ENCODE measurements around the gene PNLIPRP1.

The PNLIPRP1 gene

DNA sequence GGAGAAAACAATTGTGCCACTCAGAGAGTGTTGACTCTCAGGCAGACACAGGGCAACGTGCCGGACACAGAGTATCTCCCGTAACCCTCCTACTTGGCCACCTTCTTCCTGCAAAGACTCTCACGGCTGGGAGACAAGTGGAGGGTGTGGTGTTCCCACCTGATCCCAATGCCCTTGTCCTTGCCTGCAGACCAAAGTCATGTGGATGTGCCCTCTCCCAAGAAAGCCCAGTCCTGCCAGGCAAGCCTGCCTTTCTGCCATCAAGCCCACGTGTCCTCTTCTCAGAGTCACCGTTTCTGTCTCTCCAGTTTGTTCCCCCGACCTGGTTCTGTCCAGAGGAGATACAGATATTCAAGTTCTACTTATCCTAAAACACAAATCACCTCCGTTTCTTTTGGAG lies 30.7 kb downstream of the PNLIPRP1 start (continued):
- TF ChIP-seq BACH2 (CRISPR knock-in tag; IDR thresholded peaks at IDR 0.05; ENCODE audit: borderline replicate concordance): no peak
- TF ChIP-seq OSR1 (CRISPR knock-in tag; IDR thresholded peaks at IDR 0.05): no peak
- no peak for TF ChIP-seq CREB5 (CRISPR knock-in tag; IDR thresholded peaks at IDR 0.05; ENCODE audit: low read depth)
- TF ChIP-seq TCF4 (CRISPR knock-in tag; IDR thresholded peaks at IDR 0.05; ENCODE audit: borderline replicate concordance): no peak
- TF ChIP-seq ESRRG (CRISPR knock-in tag; IDR thresholded peaks at IDR 0.05): no peak

GRCh38 chr10:116621934-116622655 lies 31.3 kb downstream of the PNLIPRP1 start:
- ATAC-seq: no peak
- no peak for TF ChIP-seq TSHZ2 (CRISPR knock-in tag; IDR thresholded peaks at IDR 0.05)
- TF ChIP-seq ZFP3 (CRISPR knock-in tag; IDR thresholded peaks at IDR 0.05): no peak
- no peak for TF ChIP-seq ZC3H10 (CRISPR knock-in tag; IDR thresholded peaks at IDR 0.05)
- no peak for TF ChIP-seq ZNF8 (CRISPR knock-in tag; IDR thresholded peaks at IDR 0.05)
- TF ChIP-seq TOX (CRISPR knock-in tag; IDR thresholded peaks at IDR 0.05; ENCODE audit: borderline replicate concordance): no peak
- TF ChIP-seq CSDC2 (CRISPR knock-in tag; IDR thresholded peaks at IDR 0.05): no peak
- no peak for TF ChIP-seq TCF4 (CRISPR knock-in tag; IDR thresholded peaks at IDR 0.05; ENCODE audit: borderline replicate concordance)
- TF ChIP-seq PPARA (CRISPR knock-in tag; IDR thresholded peaks at IDR 0.05; ENCODE audit: borderline replicate concordance): no peak
- no peak for TF ChIP-seq GLIS3 (CRISPR knock-in tag; IDR thresholded peaks at IDR 0.05)
- TF ChIP-seq ZFP30 (CRISPR knock-in tag; IDR thresholded peaks at IDR 0.05): no peak
- TF ChIP-seq CREB5 (CRISPR knock-in tag; IDR thresholded peaks at IDR 0.05; ENCODE audit: low read depth): no peak
- TF ChIP-seq, protein P1, sequence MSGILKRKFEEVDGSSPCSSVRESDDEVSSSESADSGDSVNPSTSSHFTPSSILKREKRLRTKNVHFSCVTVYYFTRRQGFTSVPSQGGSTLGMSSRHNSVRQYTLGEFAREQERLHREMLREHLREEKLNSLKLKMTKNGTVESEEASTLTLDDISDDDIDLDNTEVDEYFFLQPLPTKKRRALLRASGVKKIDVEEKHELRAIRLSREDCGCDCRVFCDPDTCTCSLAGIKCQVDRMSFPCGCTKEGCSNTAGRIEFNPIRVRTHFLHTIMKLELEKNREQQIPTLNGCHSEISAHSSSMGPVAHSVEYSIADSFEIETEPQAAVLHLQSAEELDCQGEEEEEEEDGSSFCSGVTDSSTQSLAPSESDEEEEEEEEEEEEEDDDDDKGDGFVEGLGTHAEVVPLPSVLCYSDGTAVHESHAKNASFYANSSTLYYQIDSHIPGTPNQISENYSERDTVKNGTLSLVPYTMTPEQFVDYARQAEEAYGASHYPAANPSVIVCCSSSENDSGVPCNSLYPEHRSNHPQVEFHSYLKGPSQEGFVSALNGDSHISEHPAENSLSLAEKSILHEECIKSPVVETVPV (CRISPR knock-in tag; IDR thresholded peaks at IDR 0.05): no peak

DNA sequence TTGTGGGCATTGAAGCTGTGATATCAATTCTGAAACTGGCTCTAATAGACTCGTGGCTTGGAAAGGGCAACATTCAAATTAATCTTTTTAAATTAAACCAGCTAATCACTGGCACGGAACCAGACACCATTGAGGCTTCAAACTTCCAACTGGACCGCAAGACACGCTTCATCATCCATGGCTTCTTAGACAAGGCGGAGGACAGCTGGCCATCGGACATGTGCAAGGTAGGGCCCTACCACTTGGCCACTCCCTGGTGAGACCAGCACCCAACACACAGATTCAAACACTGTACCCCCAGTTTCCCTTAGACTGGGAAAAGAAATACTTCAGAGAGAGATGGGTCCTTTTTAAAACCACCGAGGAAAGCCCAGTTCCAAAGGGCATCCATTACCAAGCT lies 35.1 kb downstream of the PNLIPRP1 start:
- no peak for TF ChIP-seq ISL1 (CRISPR knock-in tag; IDR thresholded peaks at IDR 0.05)
- no peak for TF ChIP-seq ZFP30 (CRISPR knock-in tag; IDR thresholded peaks at IDR 0.05)
- no peak for ATAC-seq

DNA sequence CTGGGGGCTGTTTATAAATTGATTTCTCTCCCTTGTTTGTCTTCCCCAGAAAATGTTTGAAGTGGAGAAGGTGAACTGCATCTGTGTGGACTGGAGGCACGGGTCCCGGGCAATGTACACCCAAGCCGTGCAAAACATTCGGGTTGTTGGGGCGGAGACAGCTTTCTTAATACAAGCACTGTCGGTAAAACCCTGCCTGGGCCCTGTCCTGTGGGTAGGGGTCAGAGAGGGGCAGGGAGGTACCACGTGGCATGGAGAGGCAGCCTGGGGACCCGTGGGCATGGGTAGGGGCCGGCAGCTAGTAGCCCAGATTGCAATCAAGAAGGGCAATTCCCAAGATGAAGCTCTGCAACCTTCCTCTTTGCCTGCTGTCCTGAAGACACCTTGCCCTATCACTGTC lies 36.1 kb downstream of the PNLIPRP1 start:
- TF ChIP-seq TSHZ2 (CRISPR knock-in tag; IDR thresholded peaks at IDR 0.05) (no peak), CSDC2 (CRISPR knock-in tag; IDR thresholded peaks at IDR 0.05) (no peak), TOX (CRISPR knock-in tag; IDR thresholded peaks at IDR 0.05; ENCODE audit: borderline replicate concordance) (no peak), TCF4 (CRISPR knock-in tag; IDR thresholded peaks at IDR 0.05; ENCODE audit: borderline replicate concordance) (no peak), ZFP30 (CRISPR knock-in tag; IDR thresholded peaks at IDR 0.05) (no peak), ESRRG (CRISPR knock-in tag; IDR thresholded peaks at IDR 0.05) (no peak), ZFP3 (CRISPR knock-in tag; IDR thresholded peaks at IDR 0.05) (no peak), ZNF70 (CRISPR knock-in tag; IDR thresholded peaks at IDR 0.05) (no peak), OSR1 (CRISPR knock-in tag; IDR thresholded peaks at IDR 0.05) (no peak), ZNF565 (CRISPR knock-in tag; conservative IDR thresholded peaks at IDR 0.05; ENCODE audit: low read depth) (no peak), GLIS3 (CRISPR knock-in tag; IDR thresholded peaks at IDR 0.05) (no peak), PPARA (CRISPR knock-in tag; IDR thresholded peaks at IDR 0.05; ENCODE audit: borderline replicate concordance) (no peak), ARNTL (CRISPR knock-in tag; IDR thresholded peaks at IDR 0.05; ENCODE audit: borderline replicate concordance, low read depth) (no peak), ISL1 (CRISPR knock-in tag; IDR thresholded peaks at IDR 0.05) (no peak), BACH2 (CRISPR knock-in tag; IDR thresholded peaks at IDR 0.05; ENCODE audit: borderline replicate concordance) (no peak), SNAI2 (CRISPR knock-in tag; IDR thresholded peaks at IDR 0.05) (no peak), RARB (CRISPR knock-in tag; IDR thresholded peaks at IDR 0.05) (no peak), ZNF8 (CRISPR knock-in tag; IDR thresholded peaks at IDR 0.05) (no peak)
- TF ChIP-seq, protein P2, sequence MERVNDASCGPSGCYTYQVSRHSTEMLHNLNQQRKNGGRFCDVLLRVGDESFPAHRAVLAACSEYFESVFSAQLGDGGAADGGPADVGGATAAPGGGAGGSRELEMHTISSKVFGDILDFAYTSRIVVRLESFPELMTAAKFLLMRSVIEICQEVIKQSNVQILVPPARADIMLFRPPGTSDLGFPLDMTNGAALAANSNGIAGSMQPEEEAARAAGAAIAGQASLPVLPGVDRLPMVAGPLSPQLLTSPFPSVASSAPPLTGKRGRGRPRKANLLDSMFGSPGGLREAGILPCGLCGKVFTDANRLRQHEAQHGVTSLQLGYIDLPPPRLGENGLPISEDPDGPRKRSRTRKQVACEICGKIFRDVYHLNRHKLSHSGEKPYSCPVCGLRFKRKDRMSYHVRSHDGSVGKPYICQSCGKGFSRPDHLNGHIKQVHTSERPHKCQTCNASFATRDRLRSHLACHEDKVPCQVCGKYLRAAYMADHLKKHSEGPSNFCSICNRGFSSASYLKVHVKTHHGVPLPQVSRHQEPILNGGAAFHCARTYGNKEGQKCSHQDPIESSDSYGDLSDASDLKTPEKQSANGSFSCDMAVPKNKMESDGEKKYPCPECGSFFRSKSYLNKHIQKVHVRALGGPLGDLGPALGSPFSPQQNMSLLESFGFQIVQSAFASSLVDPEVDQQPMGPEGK (CRISPR knock-in tag; IDR thresholded peaks at IDR 0.05; ENCODE audit: borderline replicate concordance): no peak
- ATAC-seq: no peak

Data from SK-N-SH treated with all-trans-retinoic acid at 6 μM for 48 hours (cell line).